K562 (cell line): ENCODE results near the gene CASP9.

Source experiments
- CAMTA2 ChIP-seq: fragments of 250-450 bp; sonication (Bioruptor Pico); conservative IDR thresholded peaks from 2 replicates; pipeline ENCODE4 v1.5.1; 2022
- CHD2 ChIP-seq: IDR thresholded peaks from 2 replicates; pipeline ENCODE4 v1.6.1; 2011; ENCODE audit warnings: low read depth, low read length
- NR2C1 ChIP-seq, 2 experiments: fragments of 450-650 bp; IDR thresholded peaks; 2 replicates each; pipeline ENCODE4 v1.6.1; 2017; ENCODE audit warnings: mild to moderate bottlenecking in 2 of 2, antibody characterized with exemption in 1 of 2, inconsistent platforms in 1 of 2, missing compliant biosample characterization in 1 of 2, missing genetic modification characterization in 1 of 2
- SMARCB1 ChIP-seq: IDR thresholded peaks from 2 replicates; pipeline ENCODE4 v1.6.1; 2011; ENCODE audit warnings: improper control_type of control experiment, low read depth; ENCODE audit not compliant: insufficient read length
- THAP12 ChIP-seq: fragments of 250-450 bp; sonication (Bioruptor Pico); IDR thresholded peaks from 2 replicates; pipeline ENCODE4 v1.9.0; 2021; ENCODE audit warnings: mild to moderate bottlenecking, inconsistent platforms
- TF ChIP-seq, protein P1 (sequence below), 3 experiments: IDR thresholded peaks in 2 of 3; conservative IDR thresholded peaks in 1 of 3; 2 replicates each; pipeline ENCODE4 v1.5.1; 2011 to 2012; ENCODE audit warnings: low read length in 3 of 3, mild to moderate bottlenecking in 3 of 3, control low read depth in 2 of 3, improper control_type of control experiment in 1 of 3, inconsistent platforms in 1 of 3, low read depth in 1 of 3, mixed read lengths in 1 of 3, moderate library complexity in 1 of 3; ENCODE audit not compliant: insufficient read depth in 2 of 3

- TF ChIP-seq, protein P1, sequence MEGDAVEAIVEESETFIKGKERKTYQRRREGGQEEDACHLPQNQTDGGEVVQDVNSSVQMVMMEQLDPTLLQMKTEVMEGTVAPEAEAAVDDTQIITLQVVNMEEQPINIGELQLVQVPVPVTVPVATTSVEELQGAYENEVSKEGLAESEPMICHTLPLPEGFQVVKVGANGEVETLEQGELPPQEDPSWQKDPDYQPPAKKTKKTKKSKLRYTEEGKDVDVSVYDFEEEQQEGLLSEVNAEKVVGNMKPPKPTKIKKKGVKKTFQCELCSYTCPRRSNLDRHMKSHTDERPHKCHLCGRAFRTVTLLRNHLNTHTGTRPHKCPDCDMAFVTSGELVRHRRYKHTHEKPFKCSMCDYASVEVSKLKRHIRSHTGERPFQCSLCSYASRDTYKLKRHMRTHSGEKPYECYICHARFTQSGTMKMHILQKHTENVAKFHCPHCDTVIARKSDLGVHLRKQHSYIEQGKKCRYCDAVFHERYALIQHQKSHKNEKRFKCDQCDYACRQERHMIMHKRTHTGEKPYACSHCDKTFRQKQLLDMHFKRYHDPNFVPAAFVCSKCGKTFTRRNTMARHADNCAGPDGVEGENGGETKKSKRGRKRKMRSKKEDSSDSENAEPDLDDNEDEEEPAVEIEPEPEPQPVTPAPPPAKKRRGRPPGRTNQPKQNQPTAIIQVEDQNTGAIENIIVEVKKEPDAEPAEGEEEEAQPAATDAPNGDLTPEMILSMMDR (IDR thresholded peaks at IDR 0.05 in 2 of 3, conservative IDR thresholded peaks at IDR 0.05 in 1 of 3; ENCODE audit: insufficient read depth in 2 of 3, low read depth in 1 of 3, low read length in 3 of 3), result no peak
- TF ChIP-seq SMARCB1 (no peak), CAMTA2 (CRISPR knock-in tag) (no peak), CHD2 (no peak), THAP12 (CRISPR knock-in tag) (no peak), NR2C1 (IDR thresholded peaks at IDR 0.05) (no peak), NR2C1 (tag; IDR thresholded peaks at IDR 0.05) (no peak)
Measured at GRCh38 chr1:15457585-15457984, 66.4 kb downstream of the CASP9 start.
